ENCODE data around the gene FBXW8. TPM values are rescaled to one million over a fixed set of nuclear protein-coding genes. Genes with fewer than 3 reads are reported as not detected.

FBXW8 gene
- total and polyA plus RNA-seq, 2 donors (not counting 1 experiment from before 2014, with no cell fraction given), result 12.1 to 23.5 TPM

- peaks cover 9% of the 10 kb centered on the region for H3K4me1 Mint-ChIP-seq
- no peak overlapping the region for H3K27ac ChIP-seq (ENCODE audit: low read length in 2 of 2)
- H2AFZ ChIP-seq (ENCODE audit: insufficient read depth, low read depth, low read length, poor library complexity, severe bottlenecking), result no peak overlapping the region
- no peak overlapping the region for H3K27ac Mint-ChIP-seq
- no peaks in the 10 kb centered on the region for H3K9me3 Mint-ChIP-seq (ENCODE audit: insufficient read depth)
- WGBS (ENCODE audit: insufficient coverage), result 88% methylated on average over 10 of the region's 22 CpGs
- H3K4me1 ChIP-seq (ENCODE audit: control insufficient read depth in 2 of 2, insufficient read depth in 2 of 2, low read length in 2 of 2), result peaks cover 6 to 10% of the 10 kb centered on the region in 2 donors
- no peaks in the 10 kb centered on the region for H4K20me1 ChIP-seq (ENCODE audit: control insufficient read depth, insufficient read depth, low read length, poor library complexity, severe bottlenecking)
- no peak for DNase-seq
- TF ChIP-seq CTCF (IDR thresholded peaks at IDR 0.05), result no peak
- TF ChIP-seq EZH2 (IDR thresholded peaks at IDR 0.05; ENCODE audit: borderline replicate concordance, insufficient read depth, low read depth, low read length, poor library complexity, severe bottlenecking), result no peak
- H3K9me3 ChIP-seq (ENCODE audit: control extremely low read depth in 1 of 3, control insufficient read depth in 2 of 3, insufficient read depth in 1 of 3, low read length in 2 of 3), result peaks cover 0 to 3% (median 0%) of the 10 kb centered on the region in 3 donors
- no peak overlapping the region for H3K4me3 Mint-ChIP-seq
- H3K79me2 ChIP-seq (ENCODE audit: control insufficient read depth, insufficient read depth, low read length), result no peaks in the 10 kb centered on the region
- no peaks in the 10 kb centered on the region for H3K36me3 ChIP-seq (replicated peaks in 1 of 2; ENCODE audit: control extremely low read depth in 1 of 2, control insufficient read depth in 1 of 2, extremely low read depth in 1 of 2, insufficient read depth in 2 of 2, low read length in 1 of 2)
- intact Hi-C loops (cut with micrococcal nuclease), result no loop called here
- POLR2A ChIA-PET, result interaction anchor here (0.7 kb wide), 1 partner anchor 35 kb away, joined by 5 read pairs; no protein-coding TSS in a partner anchor
- no peak overlapping the region for H3K4me3 ChIP-seq (ENCODE audit: control extremely low read depth in 1 of 5, extremely low read depth in 1 of 5, insufficient read depth in 1 of 5, low read depth in 2 of 5, low read length in 4 of 5)
- ATAC-seq (ENCODE audit: low read depth), result no peak
- no peak overlapping the region for H3K9ac ChIP-seq (ENCODE audit: low read length)
- CTCF ChIA-PET, result interaction anchor here (0.8 kb wide), 1 partner anchor 116 kb away, joined by 3 read pairs; no protein-coding TSS in a partner anchor
- H3K27me3 ChIP-seq (replicated peaks in 1 of 4; ENCODE audit: control extremely low read depth in 1 of 4, control insufficient read depth in 3 of 4, insufficient read depth in 4 of 4, low read length in 3 of 4), result peaks cover 0 to 16% (median 0%) of the 10 kb centered on the region in 4 experiments
- H3K4me2 ChIP-seq (replicated peaks; ENCODE audit: low read depth, low read length, poor library complexity, severe bottlenecking), result no peak overlapping the region
- peaks cover 3% of the 10 kb centered on the region for H3K27me3 Mint-ChIP-seq
Observed at GRCh38 chr12:117037289-117038022, 126.7 kb downstream of the FBXW8 start.

DNA sequence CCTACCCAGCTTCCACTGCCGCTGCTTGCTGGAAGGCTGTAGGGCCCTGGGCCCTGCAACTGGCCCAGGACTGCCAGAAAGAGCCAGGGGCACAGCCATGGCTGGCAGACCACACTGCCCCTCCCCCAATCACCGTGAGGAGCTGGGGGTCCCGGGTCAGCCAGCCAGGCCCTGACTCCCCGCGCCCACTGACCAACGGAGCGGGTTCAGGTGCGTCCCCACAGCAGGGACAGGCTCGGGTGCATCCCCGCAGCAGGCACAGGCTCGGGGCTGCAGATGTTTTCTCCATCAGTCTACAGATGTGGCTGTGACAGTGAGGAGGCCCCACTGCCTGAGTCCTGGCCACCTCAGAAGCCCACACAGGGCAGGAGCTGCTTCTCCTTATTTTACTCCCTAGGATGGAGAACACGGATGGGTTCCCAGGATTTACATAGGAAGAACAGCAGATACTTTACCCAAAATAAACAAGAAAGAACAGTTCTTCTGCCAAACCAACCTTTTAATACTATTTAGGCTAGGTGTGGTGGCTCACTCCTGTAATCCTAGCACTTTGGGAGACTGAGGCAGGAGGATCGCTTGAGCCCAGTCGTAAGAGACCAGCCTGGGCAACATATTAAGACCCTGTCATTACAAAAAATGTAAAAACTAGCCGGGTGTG lies 127.4 kb downstream of the FBXW8 start:
- 95% methylated on average over 14 of the region's 15 CpGs for WGBS (ENCODE audit: insufficient coverage)
- ATAC-seq (ENCODE audit: low read depth) (no peak), DNase-seq (no peak)
- Histone ChIP-seq H2AFZ (ENCODE audit: insufficient read depth, low read depth, low read length, poor library complexity, severe bottlenecking) (no peak overlapping the region), H3K36me3 (replicated peaks in 1 of 2; ENCODE audit: control extremely low read depth in 1 of 2, control insufficient read depth in 1 of 2, extremely low read depth in 1 of 2, insufficient read depth in 2 of 2, low read length in 1 of 2) (no peaks in the 10 kb centered on the region), H4K20me1 (ENCODE audit: control insufficient read depth, insufficient read depth, low read length, poor library complexity, severe bottlenecking) (no peaks in the 10 kb centered on the region), H3K9ac (ENCODE audit: low read length) (no peak overlapping the region), H3K4me1 (ENCODE audit: control insufficient read depth in 2 of 2, insufficient read depth in 2 of 2, low read length in 2 of 2) (peaks cover under 1 to 3% of the 10 kb centered on the region in 2 donors), H3K4me2 (replicated peaks; ENCODE audit: low read depth, low read length, poor library complexity, severe bottlenecking) (no peak overlapping the region), H3K9me3 (ENCODE audit: control extremely low read depth in 1 of 3, control insufficient read depth in 2 of 3, insufficient read depth in 1 of 3, low read length in 2 of 3) (peaks cover 0 to under 1% (median 0%) of the 10 kb centered on the region in 3 donors), H3K79me2 (ENCODE audit: control insufficient read depth, insufficient read depth, low read length) (no peaks in the 10 kb centered on the region), H3K27ac (ENCODE audit: low read length in 2 of 2) (no peak overlapping the region), H3K4me3 (ENCODE audit: control extremely low read depth in 1 of 5, extremely low read depth in 1 of 5, insufficient read depth in 1 of 5, low read depth in 2 of 5, low read length in 4 of 5) (no peak overlapping the region), H3K27me3 (replicated peaks in 1 of 4; ENCODE audit: control extremely low read depth in 1 of 4, control insufficient read depth in 3 of 4, insufficient read depth in 4 of 4, low read length in 3 of 4) (peaks cover 0 to 10% (median 0%) of the 10 kb centered on the region in 4 experiments)
- TF ChIP-seq EZH2 (IDR thresholded peaks at IDR 0.05; ENCODE audit: borderline replicate concordance, insufficient read depth, low read depth, low read length, poor library complexity, severe bottlenecking) (no peak), CTCF (IDR thresholded peaks at IDR 0.05) (no peak)
- Mint-ChIP-seq H3K27ac (no peak overlapping the region), H3K27me3 (no peaks in the 10 kb centered on the region), H3K9me3 (ENCODE audit: insufficient read depth) (no peaks in the 10 kb centered on the region), H3K4me3 (no peak overlapping the region), H3K4me1 (peaks cover 4% of the 10 kb centered on the region)
- ChIA-PET CTCF (interaction anchor here (0.8 kb wide), 1 partner anchor 115 kb away, joined by 3 read pairs; no protein-coding TSS in a partner anchor), POLR2A (no interaction called here)
- intact Hi-C loops (cut with micrococcal nuclease), result no loop called here
